Right lobe of liver (tissue), 6 donors: ENCODE measurements around the gene GJB5. TPM values are rescaled to one million over a fixed set of nuclear protein-coding genes. Genes with fewer than 3 reads are reported as not detected.

Experiments
- ATAC-seq, 4 donors: fragments of 200-7000 bp; cut with Tn5 transposase; one replicate each; pipeline ENCODE4 v1.9.1; 2020; ENCODE audit warnings: mild to moderate bottlenecking in 4 of 4, moderate library complexity in 4 of 4
- DNase-seq, 3 donors: peaks; one replicate each; pipeline ENCODE4 v3.0.0-alpha.2; 2020
- H3K27ac ChIP-seq, 3 donors: fragments of 200-600 bp; one replicate each; pipeline ENCODE4 v1.8.0; 2022
- H3K27me3 ChIP-seq, 2 donors: fragments of 200-600 bp; one replicate each; pipeline ENCODE4 v1.8.0; 2022
- H3K36me3 ChIP-seq, 4 donors: fragments of 200-600 bp; sonication (generic) in 1 of 4; one replicate each; pipeline versions ENCODE4 v1.5.1 to v1.8.0; 2017 to 2022; ENCODE audit warnings: control low read depth in 1 of 4
- H3K4me1 ChIP-seq, 4 donors: fragments of 200-600 bp; sonication (generic) in 1 of 4; one replicate each; pipeline versions ENCODE4 v1.5.1 to v1.8.0; 2017 to 2022; ENCODE audit warnings: control low read depth in 1 of 4
- H3K4me3 ChIP-seq, 3 donors: fragments of 200-600 bp; one replicate each; pipeline ENCODE4 v1.8.0; 2022
- H3K9me3 ChIP-seq, 4 donors: fragments of 200-600 bp; sonication (generic) in 1 of 4; one replicate each; pipeline versions ENCODE4 v1.5.1 to v1.8.0; 2017 to 2022; ENCODE audit warnings: control low read depth in 1 of 4
- POLR2A ChIP-seq: fragments of 450-650 bp; IDR thresholded peaks from one replicate; pipeline ENCODE4 v1.6.1; 2017; ENCODE audit warnings: antibody characterized with exemption, mild to moderate bottlenecking
- WGBS: methylation state at CpG from one replicate; pipeline ENCODE4 v1.1.6; 2018; ENCODE audit warnings: low coverage, low lambda C conversion rate; ENCODE audit not compliant: insufficient coverage; ENCODE audit errors: missing lambda C conversion rate; 5-methylcytosine and 5-hydroxymethylcytosine counted together
- intact Hi-C, 2 donors: fragments of 100-400 bp; cut with DNase I; formaldehyde crosslinking; loops; one replicate each; pipeline versions ENCODE4 v1.11.2 to v1.14.1; 2022
- total RNA-seq, 6 experiments: library from RNA; depleted of rRNA in 2 of 6; stranded (reverse); fragments of >200 nt in 2 of 6; fragmentation: NEBNext Ultra II Directional in 3 of 6; extraction: Animal tissue kit (Norgen Biotek cat#: 25700) in 3 of 6; gene quantifications; one replicate each; pipeline versions ENCODE4 v1.1.0 to v1.2.4, GENCODE V29; 2016 to 2023
- TF ChIP-seq, protein P1 (sequence below), 4 donors: fragments of 200-600 bp in 3 of 4; fragments of 450-650 bp in 1 of 4; IDR thresholded peaks; one replicate each; pipeline versions ENCODE4 v1.5.1 to v1.8.0; 2016 to 2022; ENCODE audit warnings: antibody characterized with exemption in 4 of 4, mild to moderate bottlenecking in 2 of 4
- donor health status: DM: no; HTN: yes; CAD: no.
- donor health status: DM: no; HTN: no; CAD: no.
- donor health status: DM: no; HTN: no; CAD: no.
- donor health status: DM: no; HTN: yes; CAD: no.
- donor health status: DM: no; HTN: yes; CAD: no.

Gene GJB5
- total RNA-seq, 6 experiments from 2014 or later: not detected

DNA sequence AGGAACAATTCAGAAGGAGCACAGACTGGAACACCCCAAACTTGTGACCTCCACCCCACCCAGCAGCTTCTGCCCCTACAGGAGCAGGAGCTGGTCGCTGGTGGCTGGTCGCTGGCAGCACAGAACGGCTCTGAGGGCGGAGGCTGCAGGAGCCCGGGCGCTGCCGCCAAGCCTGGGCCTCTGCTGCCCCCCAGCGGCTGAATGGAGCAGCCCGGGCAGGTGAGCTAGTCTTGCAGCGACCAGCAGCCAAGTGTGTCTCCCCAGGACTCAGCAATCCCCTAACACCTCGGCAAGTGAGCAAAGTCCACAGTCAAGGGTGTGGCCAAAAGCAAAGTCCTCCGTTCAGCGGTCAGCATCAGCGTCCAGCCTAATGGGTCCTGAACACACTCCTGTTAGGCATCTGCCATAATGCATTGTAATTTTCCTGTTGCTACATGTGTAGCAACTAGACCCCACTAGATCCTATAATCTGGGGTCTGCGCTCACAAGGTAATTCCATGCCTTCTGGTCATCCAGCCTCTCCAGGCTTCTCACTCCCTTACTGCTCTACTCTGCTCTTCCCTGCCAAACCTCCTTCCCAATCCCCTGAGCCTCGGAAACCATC lies 12.1 kb upstream of the GJB5 start:
- ATAC-seq: peak; percentile 97 to 99 (median 98)
- H3K36me3 ChIP-seq: no peaks in the 10 kb centered on the region
- H3K4me3 ChIP-seq: no peak overlapping the region
- H3K4me1 ChIP-seq: no peaks in the 10 kb centered on the region
- intact Hi-C loops: no loop called here
- 42% methylated on average over 4 of the region's 16 CpGs for WGBS
- peak; percentile 83 to 88 (median 85) for DNase-seq
- TF ChIP-seq, protein P1, sequence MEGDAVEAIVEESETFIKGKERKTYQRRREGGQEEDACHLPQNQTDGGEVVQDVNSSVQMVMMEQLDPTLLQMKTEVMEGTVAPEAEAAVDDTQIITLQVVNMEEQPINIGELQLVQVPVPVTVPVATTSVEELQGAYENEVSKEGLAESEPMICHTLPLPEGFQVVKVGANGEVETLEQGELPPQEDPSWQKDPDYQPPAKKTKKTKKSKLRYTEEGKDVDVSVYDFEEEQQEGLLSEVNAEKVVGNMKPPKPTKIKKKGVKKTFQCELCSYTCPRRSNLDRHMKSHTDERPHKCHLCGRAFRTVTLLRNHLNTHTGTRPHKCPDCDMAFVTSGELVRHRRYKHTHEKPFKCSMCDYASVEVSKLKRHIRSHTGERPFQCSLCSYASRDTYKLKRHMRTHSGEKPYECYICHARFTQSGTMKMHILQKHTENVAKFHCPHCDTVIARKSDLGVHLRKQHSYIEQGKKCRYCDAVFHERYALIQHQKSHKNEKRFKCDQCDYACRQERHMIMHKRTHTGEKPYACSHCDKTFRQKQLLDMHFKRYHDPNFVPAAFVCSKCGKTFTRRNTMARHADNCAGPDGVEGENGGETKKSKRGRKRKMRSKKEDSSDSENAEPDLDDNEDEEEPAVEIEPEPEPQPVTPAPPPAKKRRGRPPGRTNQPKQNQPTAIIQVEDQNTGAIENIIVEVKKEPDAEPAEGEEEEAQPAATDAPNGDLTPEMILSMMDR (IDR thresholded peaks at IDR 0.05): peak; percentile 87 to 99 (median 97)
- no peak for TF ChIP-seq POLR2A
- H3K9me3 ChIP-seq: no peaks in the 10 kb centered on the region
- no peak overlapping the region for H3K27ac ChIP-seq
- H3K27me3 ChIP-seq: no peaks in the 10 kb centered on the region

DNA sequence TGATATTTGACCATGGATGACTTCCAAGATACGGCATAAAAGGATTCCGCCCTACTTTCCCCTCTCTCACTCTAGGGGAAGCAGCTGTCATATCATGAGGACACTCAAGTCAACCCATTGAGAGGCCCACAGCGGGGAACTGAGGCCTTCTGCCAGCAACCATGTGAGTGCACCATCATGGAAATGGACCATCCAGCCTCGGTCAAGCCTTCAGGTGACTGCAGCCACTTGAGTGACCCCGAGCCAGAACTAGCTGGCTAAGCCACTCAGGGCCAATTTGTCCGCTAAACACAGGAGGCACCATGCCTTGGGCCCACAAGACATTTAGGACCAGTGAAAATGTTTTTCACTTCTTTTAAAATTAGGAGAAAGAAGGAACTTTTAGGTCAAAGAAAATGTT lies 11.1 kb upstream of the GJB5 start:
- Histone ChIP-seq H3K36me3 (no peaks in the 10 kb centered on the region), H3K4me3 (no peak overlapping the region), H3K27ac (no peak overlapping the region), H3K4me1 (no peaks in the 10 kb centered on the region), H3K9me3 (no peaks in the 10 kb centered on the region), H3K27me3 (no peaks in the 10 kb centered on the region)
- intact Hi-C loops: no loop called here
- ATAC-seq (no peak), DNase-seq (no peak)
- TF ChIP-seq POLR2A: no peak
- TF ChIP-seq, protein P1 (IDR thresholded peaks at IDR 0.05): no peak
- WGBS: 73% methylated on average over 2 of the region's 6 CpGs

DNA sequence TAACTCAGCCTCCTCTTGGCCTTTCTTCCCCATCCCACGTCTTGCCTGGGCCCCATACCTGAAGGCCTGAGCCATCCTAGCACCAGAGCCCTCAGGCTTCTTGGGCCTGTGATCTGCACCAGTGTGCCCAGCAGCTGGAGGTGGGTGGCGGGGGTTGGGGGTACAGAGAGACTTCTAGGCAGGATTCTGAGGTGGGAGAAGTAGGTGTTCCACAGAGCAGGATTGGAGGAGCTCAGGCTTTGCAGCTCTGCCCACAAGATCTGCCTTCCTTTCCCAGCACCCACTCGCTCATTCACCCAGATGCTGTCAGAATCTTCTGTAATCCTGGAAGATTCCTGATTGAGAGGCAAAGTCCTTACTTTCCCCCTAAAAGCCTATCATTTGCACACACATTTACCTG lies 10.0 kb upstream of the GJB5 start:
- H3K4me1 ChIP-seq: no peaks in the 10 kb centered on the region
- no peak overlapping the region for H3K4me3 ChIP-seq
- no peak for ATAC-seq
- no peak for DNase-seq
- H3K9me3 ChIP-seq: no peaks in the 10 kb centered on the region
- intact Hi-C loops: no loop called here
- WGBS: 45% methylated on average over 2 of the region's 3 CpGs
- no peaks in the 10 kb centered on the region for H3K27me3 ChIP-seq
- TF ChIP-seq, protein P1 (IDR thresholded peaks at IDR 0.05): no peak
- TF ChIP-seq POLR2A: no peak
- no peaks in the 10 kb centered on the region for H3K36me3 ChIP-seq
- no peak overlapping the region for H3K27ac ChIP-seq

DNA sequence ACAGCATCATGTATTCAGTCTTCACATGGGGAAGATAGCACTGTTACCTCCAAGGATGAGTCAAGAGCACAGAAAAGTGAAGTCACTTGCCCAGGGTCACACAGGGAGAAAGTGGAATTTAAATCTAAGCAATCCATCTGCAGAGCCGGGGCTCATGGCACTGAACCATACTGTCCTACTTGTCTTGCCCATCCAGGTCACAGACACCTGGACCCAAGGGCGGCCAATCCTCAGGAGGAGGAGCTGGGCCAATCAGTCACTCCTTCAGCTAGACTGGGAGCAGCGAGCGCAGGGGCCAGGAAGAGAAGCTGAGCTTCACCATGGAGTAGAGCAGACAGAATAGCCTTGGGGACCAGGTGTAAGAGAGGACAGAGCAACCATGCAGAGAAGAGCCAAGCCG lies 9.2 kb upstream of the GJB5 start:
- Histone ChIP-seq H3K27me3 (no peaks in the 10 kb centered on the region), H3K27ac (no peak overlapping the region), H3K4me1 (no peaks in the 10 kb centered on the region), H3K4me3 (no peak overlapping the region), H3K36me3 (no peaks in the 10 kb centered on the region), H3K9me3 (no peaks in the 10 kb centered on the region)
- no peak for DNase-seq
- intact Hi-C loops: no loop called here
- no peak for ATAC-seq
- TF ChIP-seq, protein P1 (IDR thresholded peaks at IDR 0.05): no peak
- TF ChIP-seq POLR2A: no peak
- no CpG with 5 or more reads among the region's 5 CpGs for WGBS

DNA sequence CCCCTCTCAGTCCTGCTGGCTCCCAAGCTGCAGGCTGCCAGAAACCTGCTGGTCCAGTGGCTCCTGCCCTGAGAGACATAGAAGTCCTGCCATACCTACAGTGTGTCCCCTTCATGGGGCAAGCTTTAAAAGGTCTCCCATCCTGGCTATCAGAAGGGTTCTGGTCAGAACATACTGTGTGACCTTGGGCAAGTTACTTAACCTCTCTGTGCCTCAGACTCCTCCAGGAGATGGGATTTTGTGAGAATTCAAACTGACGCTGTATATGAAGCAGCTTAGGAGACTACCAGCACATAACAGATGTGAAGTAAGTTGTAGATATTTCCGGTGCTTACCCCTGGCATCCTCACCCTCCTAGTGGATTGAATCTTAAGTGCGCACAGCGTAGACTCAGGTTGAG lies 8.7 kb upstream of the GJB5 start:
- no CpG with 5 or more reads among the region's 4 CpGs for WGBS
- Histone ChIP-seq H3K9me3 (no peaks in the 10 kb centered on the region), H3K4me3 (no peak overlapping the region)

More for the DNA sequence above, 8.7 kb upstream of the GJB5 start:
- Histone ChIP-seq H3K27ac (no peak overlapping the region), H3K36me3 (no peaks in the 10 kb centered on the region), H3K27me3 (no peaks in the 10 kb centered on the region), H3K4me1 (no peaks in the 10 kb centered on the region)
- DNase-seq (no peak), ATAC-seq (no peak)
- TF ChIP-seq POLR2A: no peak
- TF ChIP-seq, protein P1 (IDR thresholded peaks at IDR 0.05): no peak
- intact Hi-C loops: no loop called here
